Sigmoid colon (tissue), 4 donors: Measurements from ENCODE around the gene GTF3C5.

Experiments
- CTCF ChIP-seq, 4 experiments: fragments of 450-650 bp in 3 of 4; fragments of 200-600 bp in 1 of 4; IDR thresholded peaks; one replicate each; pipeline ENCODE4 v1.5.1; 2016 to 2019; ENCODE audit warnings: antibody characterized with exemption in 4 of 4, mild to moderate bottlenecking in 3 of 4, moderate library complexity in 2 of 4
- EP300 ChIP-seq, 4 donors: sonication (generic); formaldehyde crosslinking; IDR thresholded peaks; one replicate each; pipeline ENCODE4 v1.6.1; 2017; ENCODE audit warnings: antibody characterized with exemption in 4 of 4
- POLR2A ChIP-seq, 2 donors: fragments of 450-650 bp; IDR thresholded peaks; one replicate each; pipeline ENCODE4 v1.6.1; 2016; ENCODE audit warnings: antibody characterized with exemption in 2 of 2, mild to moderate bottlenecking in 2 of 2, moderate library complexity in 2 of 2
- POLR2AphosphoS5 ChIP-seq, 4 donors: sonication (generic); formaldehyde crosslinking; IDR thresholded peaks; one replicate each; pipeline ENCODE4 v1.6.1; 2017; ENCODE audit warnings: antibody characterized with exemption in 4 of 4

GRCh38 chr9:133051966-133052539 is 21.3 kb downstream of the GTF3C5 start:
- TF ChIP-seq CTCF (IDR thresholded peaks at IDR 0.05) = no peak
- TF ChIP-seq POLR2AphosphoS5 (IDR thresholded peaks at IDR 0.05) = no peak
- no peak for TF ChIP-seq EP300 (IDR thresholded peaks at IDR 0.05)
- no peak for TF ChIP-seq POLR2A (IDR thresholded peaks at IDR 0.05)
